ENCODE measurements around the gene UACA. TPM values are rescaled to one million over a fixed set of nuclear protein-coding genes. Genes with fewer than 3 reads are reported as not detected.
A peak's percentile ranks its signal among the peaks of the same experiment; 100 is the strongest.

UACA gene
- polyA plus RNA-seq, 1 of the 3 experiments (the other 2 are of a cell fraction): 35.9 TPM

DNA sequence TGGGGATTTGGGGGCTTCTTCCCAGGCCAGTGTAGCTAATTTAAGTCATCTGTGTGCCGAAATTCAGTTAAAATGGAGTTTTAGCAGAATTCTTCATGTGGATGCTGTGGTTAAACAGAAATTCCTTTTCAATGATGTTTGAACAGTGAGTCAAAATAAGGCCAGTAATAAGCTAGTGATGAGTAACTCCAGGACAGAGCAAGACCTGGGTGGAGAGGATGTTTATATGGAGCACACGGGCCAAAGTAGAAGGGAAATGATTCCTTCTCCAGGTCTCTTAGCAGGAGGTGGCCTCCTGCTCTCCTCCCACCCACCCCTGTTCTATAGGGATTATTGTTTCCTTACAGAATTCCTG, 31.9 kb upstream of the UACA start (continued):
- TF ChIP-seq IRF3 (IDR thresholded peaks at IDR 0.05; ENCODE audit: low read depth, low read length): no peak
- TF ChIP-seq SIN3A (IDR thresholded peaks at IDR 0.05; ENCODE audit: borderline replicate concordance, low read depth, low read length): no peak
- TF ChIP-seq POLR2AphosphoS5 (IDR thresholded peaks at IDR 0.05; ENCODE audit: low read depth, low read length): peak; percentile 81; the same call in 1 of the 2 replicates
- TF ChIP-seq, protein P1, sequence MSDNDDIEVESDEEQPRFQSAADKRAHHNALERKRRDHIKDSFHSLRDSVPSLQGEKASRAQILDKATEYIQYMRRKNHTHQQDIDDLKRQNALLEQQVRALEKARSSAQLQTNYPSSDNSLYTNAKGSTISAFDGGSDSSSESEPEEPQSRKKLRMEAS (IDR thresholded peaks at IDR 0.05; ENCODE audit: low read depth): peak; percentile 52
- peak; percentile 26; the same call in 1 of the 2 replicates for TF ChIP-seq REST (IDR thresholded peaks at IDR 0.05; ENCODE audit: low read depth, low read length)
- TF ChIP-seq RXRA (IDR thresholded peaks at IDR 0.05; ENCODE audit: borderline replicate concordance, low read depth): peak; percentile 91
- TF ChIP-seq NFIC (IDR thresholded peaks at IDR 0.05; ENCODE audit: borderline replicate concordance): peak; percentile 72
- no peak for TF ChIP-seq USF2 (IDR thresholded peaks at IDR 0.05; ENCODE audit: borderline replicate concordance, low read depth, low read length)
- no peak for TF ChIP-seq FOXJ3 (CRISPR knock-in tag; IDR thresholded peaks at IDR 0.05)
- TF ChIP-seq TCF12 (IDR thresholded peaks at IDR 0.05): peak; percentile 93
- TF ChIP-seq, protein P2, sequence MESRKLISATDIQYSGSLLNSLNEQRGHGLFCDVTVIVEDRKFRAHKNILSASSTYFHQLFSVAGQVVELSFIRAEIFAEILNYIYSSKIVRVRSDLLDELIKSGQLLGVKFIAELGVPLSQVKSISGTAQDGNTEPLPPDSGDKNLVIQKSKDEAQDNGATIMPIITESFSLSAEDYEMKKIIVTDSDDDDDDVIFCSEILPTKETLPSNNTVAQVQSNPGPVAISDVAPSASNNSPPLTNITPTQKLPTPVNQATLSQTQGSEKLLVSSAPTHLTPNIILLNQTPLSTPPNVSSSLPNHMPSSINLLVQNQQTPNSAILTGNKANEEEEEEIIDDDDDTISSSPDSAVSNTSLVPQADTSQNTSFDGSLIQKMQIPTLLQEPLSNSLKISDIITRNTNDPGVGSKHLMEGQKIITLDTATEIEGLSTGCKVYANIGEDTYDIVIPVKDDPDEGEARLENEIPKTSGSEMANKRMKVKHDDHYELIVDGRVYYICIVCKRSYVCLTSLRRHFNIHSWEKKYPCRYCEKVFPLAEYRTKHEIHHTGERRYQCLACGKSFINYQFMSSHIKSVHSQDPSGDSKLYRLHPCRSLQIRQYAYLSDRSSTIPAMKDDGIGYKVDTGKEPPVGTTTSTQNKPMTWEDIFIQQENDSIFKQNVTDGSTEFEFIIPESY (IDR thresholded peaks at IDR 0.05; ENCODE audit: borderline replicate concordance, low read depth): peak; percentile 56; the same call in 1 of the 2 replicates
- TF ChIP-seq GATA2 (CRISPR knock-in tag; IDR thresholded peaks at IDR 0.05): no peak
- TF ChIP-seq MEF2A (IDR thresholded peaks at IDR 0.05; ENCODE audit: borderline replicate concordance, low read depth): peak; percentile 41; the same call in 1 of the 2 replicates
- TF ChIP-seq, protein P3, sequence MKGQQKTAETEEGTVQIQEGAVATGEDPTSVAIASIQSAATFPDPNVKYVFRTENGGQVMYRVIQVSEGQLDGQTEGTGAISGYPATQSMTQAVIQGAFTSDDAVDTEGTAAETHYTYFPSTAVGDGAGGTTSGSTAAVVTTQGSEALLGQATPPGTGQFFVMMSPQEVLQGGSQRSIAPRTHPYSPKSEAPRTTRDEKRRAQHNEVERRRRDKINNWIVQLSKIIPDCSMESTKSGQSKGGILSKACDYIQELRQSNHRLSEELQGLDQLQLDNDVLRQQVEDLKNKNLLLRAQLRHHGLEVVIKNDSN (IDR thresholded peaks at IDR 0.05; ENCODE audit: borderline replicate concordance, low read depth): no peak
- no peak for TF ChIP-seq ELF1 (IDR thresholded peaks at IDR 0.05)
- TF ChIP-seq JUND (IDR thresholded peaks at IDR 0.05): peak; percentile 93
- no peak for TF ChIP-seq MXI1 (IDR thresholded peaks at IDR 0.05; ENCODE audit: low read depth, low read length)
- TF ChIP-seq RAD21 (IDR thresholded peaks at IDR 0.05; ENCODE audit: low read length): no peak
- TF ChIP-seq GABPA (IDR thresholded peaks at IDR 0.05; ENCODE audit: low read depth): no peak; the same call in 1 of the 2 replicates
- peak; percentile 97 for TF ChIP-seq FOSL2 (IDR thresholded peaks at IDR 0.05; ENCODE audit: borderline replicate concordance, low read depth)

All from SK-N-SH (cell line).